Prostate gland (tissue), 2 donors: ENCODE results near the gene TKTL1. TPM values are rescaled to one million over a fixed set of nuclear protein-coding genes. Genes with fewer than 3 reads are reported as not detected.
"Not testable (repeated sequence)": the region's sequence is repeated elsewhere in the genome, so short reads cannot be mapped to it uniquely, and the experiment has no call there.

Experiments
- DNase-seq: peaks from one replicate; pipeline ENCODE4 v3.0.0-alpha.2; 2019; ENCODE audit warnings: low spot score
- H3K27ac ChIP-seq, 2 donors: fragments of 200-600 bp; sonication (generic); 2 replicates each; pipeline ENCODE4 v1.5.1; 2017 to 2019
- H3K27me3 ChIP-seq: fragments of 200-600 bp; sonication (generic); replicated peaks from 2 replicates; pipeline ENCODE4 v1.5.1; 2019; ENCODE audit not compliant: insufficient read depth
- H3K36me3 ChIP-seq, 2 donors: fragments of 200-600 bp; sonication (generic); 1 replicate in 1 of 2; 2 replicates in 1 of 2; pipeline versions ENCODE4 v1.5.1 to v1.8.1; 2017 to 2019
- H3K4me1 ChIP-seq: fragments of 200-600 bp; sonication (generic); replicated peaks from 2 replicates; pipeline ENCODE4 v1.5.1; 2019
- H3K4me3 ChIP-seq, 2 donors: fragments of 200-600 bp; sonication (generic); 2 replicates each; pipeline ENCODE4 v1.5.1; 2017 to 2019
- H3K9me3 ChIP-seq: fragments of 200-600 bp; sonication (generic); 2 replicates; pipeline ENCODE4 v1.5.1; 2017
- POLR2A ChIP-seq: fragments of 450-650 bp; IDR thresholded peaks from one replicate; pipeline ENCODE4 v1.6.1; 2016; ENCODE audit warnings: antibody characterized with exemption, mild to moderate bottlenecking
- POLR2AphosphoS5 ChIP-seq: sonication (generic); formaldehyde crosslinking; IDR thresholded peaks from one replicate; pipeline ENCODE4 v1.6.1; 2017; ENCODE audit warnings: antibody characterized with exemption
- WGBS: methylation state at CpG from one replicate; pipeline ENCODE4 v1.1.5; 2018; 5-methylcytosine and 5-hydroxymethylcytosine counted together
- intact Hi-C: fragments of 100-400 bp; cut with DNase I; formaldehyde crosslinking; loops from one replicate; pipeline ENCODE4 v1.14.2; 2022
- total RNA-seq, 2 donors: library from RNA; depleted of rRNA; stranded (reverse); fragments of >200 nt; gene quantifications; one replicate each; pipeline ENCODE4 v1.1.0, GENCODE V29; 2016

Gene TKTL1
- 100 to 1,000 TPM in 1 of 2 donors, not detected in 1; 113 TPM for total RNA-seq

DNA sequence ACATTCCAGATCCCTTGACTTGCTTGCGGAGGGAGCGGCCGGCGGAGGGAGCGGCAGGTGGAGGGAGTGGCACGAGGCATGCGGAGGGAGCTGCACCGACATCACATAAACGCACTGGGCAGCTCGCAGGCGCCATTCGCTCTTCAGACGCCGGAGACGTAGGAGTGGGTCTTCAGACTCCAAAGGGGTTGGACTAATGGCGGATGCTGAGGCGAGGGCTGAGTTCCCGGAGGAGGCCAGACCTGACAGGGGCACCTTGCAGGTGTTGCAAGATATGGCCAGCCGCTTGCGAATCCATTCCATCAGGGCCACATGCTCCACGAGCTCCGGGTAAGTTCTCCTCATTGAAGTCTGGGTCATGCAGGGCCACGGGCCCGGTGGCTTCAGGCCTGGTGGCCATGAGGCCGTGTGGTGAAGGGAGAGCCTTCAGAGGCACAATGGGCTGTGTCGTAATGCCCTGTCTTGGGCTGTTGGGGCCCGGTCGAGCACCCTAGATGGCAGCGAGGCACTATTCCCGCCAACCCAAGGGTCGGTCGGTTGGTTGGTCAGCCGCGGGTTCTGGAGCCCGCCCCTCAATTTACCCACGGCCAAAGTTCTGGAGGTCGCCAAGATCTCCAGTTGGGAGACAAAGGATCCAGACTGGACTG lies at the start of gene TKTL1:
Gene TKTL1 (plus strand): TSS at position 132 of the 647 bp plus-strand sequence. CDS start 65 bp downstream, at position 197.
- no peak for TF ChIP-seq POLR2A
- no peak for TF ChIP-seq POLR2AphosphoS5
- Histone ChIP-seq H3K27me3 (no peaks in the 10 kb centered on the region), H3K4me1 (no peaks in the 10 kb centered on the region), H3K27ac (no peak within 1 kb of the TSS), H3K36me3 (no peaks in the 10 kb centered on the region), H3K4me3 (no peak within 1 kb of the TSS), H3K9me3 (no peaks in the 10 kb centered on the region)
- WGBS = 99% methylated on average over 33 of the region's 37 CpGs
- no peak for DNase-seq
- intact Hi-C loops = no loop called here

GRCh38 chrX:154247377-154248045 lies 48.1 kb upstream of the TKTL1 start:
- H3K27ac ChIP-seq, H3K27me3 ChIP-seq, DNase-seq, H3K36me3 ChIP-seq, intact Hi-C loops, H3K4me3 ChIP-seq, H3K4me1 ChIP-seq, H3K9me3 ChIP-seq: not testable (repeated sequence)
- WGBS = no CpG with 5 or more reads among the region's 17 CpGs

GRCh38 chrX:154248076-154248475 lies 47.5 kb upstream of the TKTL1 start:
- H3K4me1 ChIP-seq, DNase-seq, H3K4me3 ChIP-seq, H3K9me3 ChIP-seq, H3K27me3 ChIP-seq, H3K27ac ChIP-seq, H3K36me3 ChIP-seq, intact Hi-C loops: not testable (repeated sequence)
- WGBS = no CpG with 5 or more reads among the region's 10 CpGs

GRCh38 chrX:154257282-154257681 lies 38.3 kb upstream of the TKTL1 start, which contains the start of gene OPN1MW3:
Gene OPN1MW3 (plus strand): TSS chrX:154257582. CDS start chrX:154257620, 38 bp downstream.
- DNase-seq, H3K4me1 ChIP-seq, H3K4me3 ChIP-seq, H3K9me3 ChIP-seq, H3K36me3 ChIP-seq, intact Hi-C loops, H3K27ac ChIP-seq, H3K27me3 ChIP-seq: not testable (repeated sequence)
- no CpG with 5 or more reads among the region's 17 CpGs for WGBS

DNA sequence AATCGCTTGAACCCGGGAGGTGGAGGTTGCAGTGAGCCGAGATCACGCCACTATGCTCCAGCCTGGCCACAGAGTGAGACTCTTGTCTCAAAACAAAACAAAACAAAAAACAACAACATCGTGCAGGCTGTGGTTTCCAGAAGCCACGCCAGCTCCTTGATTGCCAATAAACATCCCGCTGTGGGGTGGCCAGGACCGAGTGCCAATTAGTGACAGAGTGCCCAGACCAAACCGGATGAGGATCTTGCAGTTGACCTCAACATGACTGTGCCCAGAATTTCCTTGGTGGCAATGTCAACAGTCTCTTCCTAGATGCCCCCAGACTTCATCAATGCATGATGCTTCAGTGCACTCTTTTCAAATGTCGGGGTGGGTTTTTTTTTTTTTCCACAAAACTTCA lies 36.9 kb upstream of the TKTL1 start:
- H3K27me3 ChIP-seq, H3K27ac ChIP-seq, intact Hi-C loops, H3K9me3 ChIP-seq, H3K36me3 ChIP-seq, DNase-seq, H3K4me3 ChIP-seq, H3K4me1 ChIP-seq: not testable (repeated sequence)
- no CpG with 5 or more reads among the region's 10 CpGs for WGBS

GRCh38 chrX:154263072-154263471 lies 32.5 kb upstream of the TKTL1 start:
- H3K36me3 ChIP-seq, H3K27me3 ChIP-seq, intact Hi-C loops, H3K9me3 ChIP-seq, H3K27ac ChIP-seq, H3K4me1 ChIP-seq, DNase-seq, H3K4me3 ChIP-seq: not testable (repeated sequence)
- WGBS = no CpG with 5 or more reads among the region's 6 CpGs

DNA sequence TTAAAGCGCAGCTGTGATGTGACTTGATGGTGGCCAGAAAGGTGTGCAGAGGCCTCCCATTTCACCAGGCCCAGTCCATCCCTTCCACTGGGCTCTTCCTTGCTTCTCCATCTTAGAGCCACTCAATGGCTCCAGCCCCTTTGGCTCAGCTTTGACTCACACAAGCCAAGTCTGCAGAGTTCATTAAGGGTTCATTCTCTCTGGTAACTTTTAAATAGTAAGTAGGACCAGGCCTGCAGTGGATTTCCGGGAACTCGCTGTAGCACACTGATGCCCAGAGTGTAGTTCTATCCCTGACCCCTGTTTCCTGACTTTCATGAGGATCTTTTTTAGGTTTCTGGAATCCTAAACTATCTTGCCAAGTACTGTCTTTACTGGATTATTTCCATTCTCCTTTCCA lies 26.4 kb upstream of the TKTL1 start:
- H3K27me3 ChIP-seq, H3K4me1 ChIP-seq, H3K27ac ChIP-seq, H3K36me3 ChIP-seq, H3K4me3 ChIP-seq, intact Hi-C loops, DNase-seq, H3K9me3 ChIP-seq: not testable (repeated sequence)
- no CpG with 5 or more reads among the region's 3 CpGs for WGBS

- intact Hi-C loops, H3K27me3 ChIP-seq, H3K4me3 ChIP-seq, DNase-seq, H3K27ac ChIP-seq, H3K9me3 ChIP-seq, H3K36me3 ChIP-seq, H3K4me1 ChIP-seq: not testable (repeated sequence)
- WGBS = no CpG with 5 or more reads among the region's 23 CpGs
Observed at GRCh38 chrX:154284489-154285338, 10.9 kb upstream of the TKTL1 start.

GRCh38 chrX:154286406-154286805 lies 9.2 kb upstream of the TKTL1 start:
- H3K27ac ChIP-seq = not testable (repeated sequence)

More at GRCh38 chrX:154286406-154286805, 9.2 kb upstream of the TKTL1 start:
- no CpG with 5 or more reads among the region's 10 CpGs for WGBS
- intact Hi-C loops, DNase-seq, H3K4me1 ChIP-seq, H3K4me3 ChIP-seq, H3K27me3 ChIP-seq, H3K36me3 ChIP-seq, H3K9me3 ChIP-seq: not testable (repeated sequence)
